Peyer's patch (tissue), 4 donors: ENCODE results near the gene TMC5.

ENCODE experiments used
- POLR2A ChIP-seq, 2 donors: fragments of 450-650 bp; IDR thresholded peaks; one replicate each; pipeline ENCODE4 v1.5.1; 2017; ENCODE audit warnings: antibody characterized with exemption in 2 of 2, mild to moderate bottlenecking in 2 of 2, moderate library complexity in 2 of 2
- TF ChIP-seq, protein P1 (sequence below), 6 experiments: fragments of 450-650 bp in 4 of 6; fragments of 200-600 bp in 2 of 6; sonication (generic) in 1 of 6; IDR thresholded peaks; one replicate each; pipeline ENCODE4 v1.5.1; 2017 to 2019; ENCODE audit warnings: antibody characterized with exemption in 6 of 6, mild to moderate bottlenecking in 3 of 6, moderate library complexity in 1 of 6

GRCh38 chr16:19417640-19418039 is at the start of gene TMC5:
- TF ChIP-seq, protein P1, sequence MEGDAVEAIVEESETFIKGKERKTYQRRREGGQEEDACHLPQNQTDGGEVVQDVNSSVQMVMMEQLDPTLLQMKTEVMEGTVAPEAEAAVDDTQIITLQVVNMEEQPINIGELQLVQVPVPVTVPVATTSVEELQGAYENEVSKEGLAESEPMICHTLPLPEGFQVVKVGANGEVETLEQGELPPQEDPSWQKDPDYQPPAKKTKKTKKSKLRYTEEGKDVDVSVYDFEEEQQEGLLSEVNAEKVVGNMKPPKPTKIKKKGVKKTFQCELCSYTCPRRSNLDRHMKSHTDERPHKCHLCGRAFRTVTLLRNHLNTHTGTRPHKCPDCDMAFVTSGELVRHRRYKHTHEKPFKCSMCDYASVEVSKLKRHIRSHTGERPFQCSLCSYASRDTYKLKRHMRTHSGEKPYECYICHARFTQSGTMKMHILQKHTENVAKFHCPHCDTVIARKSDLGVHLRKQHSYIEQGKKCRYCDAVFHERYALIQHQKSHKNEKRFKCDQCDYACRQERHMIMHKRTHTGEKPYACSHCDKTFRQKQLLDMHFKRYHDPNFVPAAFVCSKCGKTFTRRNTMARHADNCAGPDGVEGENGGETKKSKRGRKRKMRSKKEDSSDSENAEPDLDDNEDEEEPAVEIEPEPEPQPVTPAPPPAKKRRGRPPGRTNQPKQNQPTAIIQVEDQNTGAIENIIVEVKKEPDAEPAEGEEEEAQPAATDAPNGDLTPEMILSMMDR (IDR thresholded peaks at IDR 0.05) = no peak
- TF ChIP-seq POLR2A (IDR thresholded peaks at IDR 0.05) = peak; percentile 88 to 91
